Epithelial cell of proximal tubule (primary cell): ENCODE results near the gene KCNJ5. TPM values are rescaled to one million over a fixed set of nuclear protein-coding genes. Genes with fewer than 3 reads are reported as not detected.

ENCODE experiments used
- DNase-seq: peaks from one replicate; pipeline ENCODE4 v3.0.0-alpha.2; 2011; ENCODE audit warnings: low read depth
- H3K4me3 ChIP-seq: 2 replicates; pipeline ENCODE4 v1.5.1; 2011; ENCODE audit warnings: low read depth, mild to moderate bottlenecking, low read length
- total RNA-seq: library from RNA; depleted of rRNA; stranded (reverse); fragments of >200 nt; gene quantifications from 2 replicates; pipeline ENCODE4 v1.2.3, GENCODE V29; 2015
- TF ChIP-seq, protein P1 (sequence below): conservative IDR thresholded peaks from 2 replicates; pipeline ENCODE4 v1.5.1; 2012; ENCODE audit warnings: low read depth, mild to moderate bottlenecking, low read length

KCNJ5 gene
- total RNA-seq, 1 donor from 2014 or later = 0.23 TPM

DNA sequence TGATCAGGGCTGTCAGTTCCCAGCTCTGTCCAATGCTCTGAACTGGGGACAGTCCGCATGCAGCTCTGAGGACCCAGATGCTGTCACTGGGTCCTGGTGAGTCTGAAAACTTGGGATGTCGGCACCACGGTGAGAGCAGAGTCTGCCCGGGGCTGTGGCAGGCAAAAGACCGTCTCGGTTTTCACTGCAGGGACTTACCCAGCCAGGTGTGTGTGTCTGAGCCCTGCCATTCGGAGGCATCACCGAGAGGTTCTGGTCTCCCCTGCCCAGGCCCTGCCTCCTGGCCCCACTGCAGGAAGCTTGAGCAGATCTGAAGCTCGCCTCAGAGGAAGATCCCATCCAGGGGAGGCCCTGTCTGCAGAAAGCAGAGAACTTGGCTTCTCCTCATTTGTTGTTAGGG, 46.3 kb downstream of the KCNJ5 start:
- TF ChIP-seq, protein P1, sequence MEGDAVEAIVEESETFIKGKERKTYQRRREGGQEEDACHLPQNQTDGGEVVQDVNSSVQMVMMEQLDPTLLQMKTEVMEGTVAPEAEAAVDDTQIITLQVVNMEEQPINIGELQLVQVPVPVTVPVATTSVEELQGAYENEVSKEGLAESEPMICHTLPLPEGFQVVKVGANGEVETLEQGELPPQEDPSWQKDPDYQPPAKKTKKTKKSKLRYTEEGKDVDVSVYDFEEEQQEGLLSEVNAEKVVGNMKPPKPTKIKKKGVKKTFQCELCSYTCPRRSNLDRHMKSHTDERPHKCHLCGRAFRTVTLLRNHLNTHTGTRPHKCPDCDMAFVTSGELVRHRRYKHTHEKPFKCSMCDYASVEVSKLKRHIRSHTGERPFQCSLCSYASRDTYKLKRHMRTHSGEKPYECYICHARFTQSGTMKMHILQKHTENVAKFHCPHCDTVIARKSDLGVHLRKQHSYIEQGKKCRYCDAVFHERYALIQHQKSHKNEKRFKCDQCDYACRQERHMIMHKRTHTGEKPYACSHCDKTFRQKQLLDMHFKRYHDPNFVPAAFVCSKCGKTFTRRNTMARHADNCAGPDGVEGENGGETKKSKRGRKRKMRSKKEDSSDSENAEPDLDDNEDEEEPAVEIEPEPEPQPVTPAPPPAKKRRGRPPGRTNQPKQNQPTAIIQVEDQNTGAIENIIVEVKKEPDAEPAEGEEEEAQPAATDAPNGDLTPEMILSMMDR = no peak

DNA sequence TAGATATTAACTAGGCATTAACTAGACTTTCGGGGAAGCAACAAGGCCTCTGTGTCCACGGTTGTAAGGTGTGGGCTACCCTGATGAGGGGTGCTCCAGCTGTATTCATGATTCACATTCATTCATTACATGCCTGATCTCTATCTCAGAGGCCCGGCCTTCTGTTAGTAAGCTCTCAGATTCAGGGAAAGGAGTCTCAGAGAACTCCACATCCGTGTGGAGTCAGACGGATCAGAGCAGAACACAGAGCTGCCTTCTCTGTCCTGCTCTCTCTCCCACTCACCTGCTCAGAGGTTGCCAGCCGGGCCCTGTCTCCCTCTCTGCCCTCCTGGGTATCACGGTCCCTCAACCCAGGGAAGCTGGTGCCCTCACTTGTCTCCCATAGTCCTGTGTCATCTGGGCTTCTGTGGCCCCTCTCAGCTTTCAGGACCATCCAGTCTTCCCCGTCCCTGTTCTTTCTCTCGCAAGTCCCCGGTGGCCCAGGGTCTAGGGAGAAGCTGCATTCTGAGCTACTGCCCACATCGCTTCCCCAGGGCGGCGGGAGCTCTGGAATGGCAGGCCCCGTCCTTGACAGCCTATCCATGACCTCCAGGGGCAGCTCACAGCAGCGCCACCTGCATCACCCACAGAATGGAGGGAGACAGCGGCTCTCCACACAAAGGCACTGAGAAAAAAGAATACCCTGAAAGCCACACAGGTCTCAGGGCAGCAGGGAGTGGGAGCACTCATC, 47.2 kb downstream of the KCNJ5 start:
- TF ChIP-seq, protein P1 = no peak
- no peak overlapping the region for H3K4me3 ChIP-seq
- DNase-seq = no peak

More for the DNA sequence above, 46.3 kb downstream of the KCNJ5 start:
- DNase-seq = no peak
- H3K4me3 ChIP-seq = no peak overlapping the region

DNA sequence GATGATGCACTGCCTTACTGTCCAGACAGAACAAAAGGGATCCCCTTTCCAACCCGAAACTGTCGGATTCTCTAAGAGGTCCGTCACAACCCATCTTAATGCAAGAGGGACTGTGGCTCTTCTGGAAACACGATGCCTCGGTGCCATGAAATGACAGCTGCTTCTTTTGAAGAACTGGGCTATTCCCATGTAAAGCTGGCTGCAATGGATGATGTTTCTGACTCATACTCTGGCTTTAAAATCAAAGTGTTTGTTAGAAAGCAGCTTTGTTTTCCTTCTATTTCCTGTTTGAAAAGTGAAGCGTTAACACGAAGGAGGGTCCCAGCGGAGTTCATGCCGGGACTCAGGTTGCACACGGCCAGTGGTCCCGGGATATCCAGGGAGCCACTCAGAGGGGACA, 48.4 kb downstream of the KCNJ5 start:
- no peak overlapping the region for H3K4me3 ChIP-seq

DNA sequence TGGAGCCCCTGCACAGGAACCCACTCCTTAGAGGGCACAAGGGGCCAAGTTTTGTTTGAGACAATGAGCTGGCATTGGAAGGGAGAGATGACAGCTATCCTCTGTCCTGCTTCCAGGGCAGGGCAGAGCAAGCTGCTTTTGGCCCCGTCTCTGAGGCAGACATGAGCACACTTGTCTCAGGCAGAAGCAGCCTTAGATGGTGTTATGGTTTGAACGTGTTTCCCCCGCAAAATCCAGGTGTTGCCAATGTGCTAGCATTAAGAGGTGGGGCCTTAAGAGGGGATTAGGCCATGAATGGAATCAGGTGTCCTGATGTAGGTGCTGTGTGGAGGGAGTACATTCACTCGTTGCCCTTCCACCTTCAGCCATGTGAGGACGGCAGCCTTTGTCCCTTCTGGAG, 49.0 kb downstream of the KCNJ5 start:
- no peak overlapping the region for H3K4me3 ChIP-seq
- no peak for DNase-seq
- TF ChIP-seq, protein P1 = no peak

More for the DNA sequence above, 48.4 kb downstream of the KCNJ5 start:
- no peak for DNase-seq
- TF ChIP-seq, protein P1 = no peak

DNA sequence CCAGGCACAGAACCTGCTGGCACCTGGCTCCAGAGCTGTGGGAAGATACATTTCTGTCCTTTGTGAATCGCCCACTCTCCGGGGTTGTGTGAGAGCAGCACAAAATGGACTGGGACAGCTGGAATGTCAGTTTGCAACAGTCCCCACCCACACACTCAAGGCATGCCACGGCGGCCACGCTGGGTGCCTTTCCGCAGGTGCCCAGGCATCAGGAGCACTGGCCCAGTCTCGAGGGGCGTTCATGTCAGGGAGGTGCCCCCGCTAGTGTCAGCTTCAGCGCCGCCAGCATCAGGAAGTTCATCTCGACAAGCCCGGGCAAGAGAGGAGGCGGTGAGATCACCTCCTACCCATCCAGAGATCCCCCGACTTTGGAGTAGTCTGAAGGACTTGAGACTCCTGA, 49.4 kb downstream of the KCNJ5 start:
- DNase-seq = no peak
- TF ChIP-seq, protein P1 = no peak
- H3K4me3 ChIP-seq = no peak overlapping the region

DNA sequence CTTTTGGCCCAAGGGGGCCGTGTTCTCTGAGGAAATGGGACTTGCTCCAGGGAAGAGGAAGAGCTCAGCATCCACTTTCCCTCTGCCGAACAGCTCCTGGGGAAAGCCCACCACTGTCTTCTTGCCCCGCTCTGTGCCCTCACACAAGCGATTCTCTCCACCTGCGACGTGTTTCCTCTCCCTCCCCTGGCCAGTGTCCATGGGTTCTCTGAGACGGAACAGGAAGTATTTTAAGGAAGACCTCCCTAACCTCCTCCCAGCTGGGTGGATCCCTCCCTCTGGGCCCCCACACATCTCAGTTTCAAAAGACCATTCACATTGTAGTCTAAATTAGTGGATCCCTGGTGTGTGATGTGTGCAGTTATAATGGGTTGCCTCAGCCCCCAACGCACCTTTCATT, 50.0 kb downstream of the KCNJ5 start:
- DNase-seq = no peak
- H3K4me3 ChIP-seq = no peak overlapping the region
- TF ChIP-seq, protein P1 = no peak

DNA sequence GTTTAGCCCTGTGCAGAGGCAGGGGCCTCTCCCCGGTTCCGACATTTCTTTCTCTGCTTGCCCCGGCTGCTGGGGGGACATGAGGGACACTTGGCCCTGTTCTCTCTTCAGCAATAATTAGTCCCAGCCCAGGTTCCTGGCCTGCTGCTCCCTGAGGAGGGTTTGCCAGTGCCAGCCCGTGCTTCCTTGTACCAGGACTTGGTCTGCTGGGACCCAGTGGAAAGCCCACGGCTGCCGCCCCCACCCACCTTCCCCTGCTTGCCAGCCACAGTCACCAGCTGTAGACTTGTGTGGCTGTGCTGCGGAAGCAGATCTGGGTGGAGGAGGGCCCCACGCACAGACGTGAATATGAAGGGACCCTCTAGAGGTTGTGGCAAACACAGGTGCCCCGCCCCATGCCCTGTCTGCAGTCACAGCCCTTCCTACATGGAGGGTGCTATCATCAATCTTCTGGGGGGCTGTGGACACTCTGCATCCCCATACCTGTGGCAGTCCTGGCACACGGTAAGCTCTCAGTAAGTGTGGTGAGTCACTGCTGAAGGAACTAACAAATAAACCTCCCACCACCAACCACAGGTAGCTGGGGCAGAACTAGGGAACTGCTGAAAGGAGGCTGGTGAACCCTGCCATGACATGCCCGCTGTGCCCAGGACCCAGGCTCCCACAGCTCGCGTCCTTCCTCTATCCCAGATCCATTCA, 50.6 kb downstream of the KCNJ5 start:
- no peak for DNase-seq
- TF ChIP-seq, protein P1 = no peak
- H3K4me3 ChIP-seq = no peak overlapping the region
